HG02610 (cell line): ENCODE measurements around the gene ATP8B1.
"Not testable (repeated sequence)": the region's sequence is repeated elsewhere in the genome, so short reads cannot be mapped to it uniquely, and the experiment has no call there.

Experiments used
- ATAC-seq: cut with Tn5 transposase; IDR thresholded peaks from one replicate; pipeline ENCODE4 v1.9.1; 2021; ENCODE audit warnings: mild to moderate bottlenecking, moderate library complexity; ENCODE audit not compliant: unreplicated experiment

The ATP8B1 gene

DNA sequence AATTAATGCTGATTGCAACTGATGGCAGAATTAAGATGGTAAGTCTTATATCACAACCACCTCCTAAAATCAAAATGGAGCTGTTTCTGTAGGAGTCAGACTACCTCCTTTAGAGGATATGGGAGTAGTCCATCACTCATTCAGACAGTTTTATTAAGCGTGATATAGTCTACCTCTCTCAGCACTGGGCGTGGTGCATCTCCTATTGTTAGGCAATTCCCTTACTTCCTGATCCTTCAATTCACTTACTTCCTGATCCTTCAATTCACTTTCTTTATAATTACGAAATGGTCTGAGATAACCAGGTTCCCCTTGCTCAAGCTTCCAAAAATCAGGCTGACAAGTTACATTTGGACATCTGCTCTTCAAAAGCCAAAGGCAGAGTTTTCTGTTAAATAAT, 31.9 kb downstream of the ATP8B1 start:
- ATAC-seq = no peak

- no peak for ATAC-seq
These were observed 34.4 kb downstream of the ATP8B1 start for GRCh38 chr18:57768537-57769326.

GRCh38 chr18:57767259-57768050, 35.7 kb downstream of the ATP8B1 start:
- no peak for ATAC-seq

DNA sequence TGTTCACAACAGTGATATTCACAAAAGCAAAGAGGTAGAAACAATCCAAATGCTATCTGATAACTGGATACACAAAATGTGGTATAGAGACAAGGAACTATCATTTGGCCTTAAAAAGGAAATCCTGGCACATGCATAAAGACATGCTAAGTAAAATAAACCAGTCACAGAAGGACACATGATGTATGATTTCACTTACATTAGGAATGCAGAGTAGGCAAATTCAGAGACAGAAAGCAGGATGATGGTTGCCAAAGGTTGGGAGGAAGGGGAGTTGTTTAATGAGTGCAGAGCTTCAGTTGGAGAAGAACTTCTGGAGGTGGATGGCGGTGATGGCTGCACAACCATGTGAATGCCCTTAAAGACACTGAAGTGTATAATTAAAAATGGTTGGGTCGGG, 38.1 kb downstream of the ATP8B1 start:
- no peak for ATAC-seq

DNA sequence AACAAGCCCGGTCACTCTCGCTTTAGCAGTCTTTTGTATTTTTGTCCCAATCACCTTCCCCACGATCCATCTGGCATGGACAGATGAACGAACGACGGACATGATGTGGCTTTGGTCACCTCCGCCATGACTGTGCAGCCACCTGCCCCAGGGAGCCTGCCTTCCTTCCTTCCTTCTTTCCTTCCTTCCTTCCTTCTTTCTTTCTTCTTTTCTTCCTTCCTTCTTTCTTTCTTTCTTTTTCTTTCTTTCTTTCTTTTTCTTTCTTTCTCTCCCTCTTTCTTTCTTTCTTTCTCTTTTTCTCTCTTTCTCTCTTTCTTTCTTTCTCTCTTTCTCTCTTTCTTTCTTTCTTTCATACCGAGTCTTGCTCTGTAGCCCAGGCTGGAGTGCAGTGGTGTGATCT, 39.0 kb downstream of the ATP8B1 start:
- no peak for ATAC-seq

DNA sequence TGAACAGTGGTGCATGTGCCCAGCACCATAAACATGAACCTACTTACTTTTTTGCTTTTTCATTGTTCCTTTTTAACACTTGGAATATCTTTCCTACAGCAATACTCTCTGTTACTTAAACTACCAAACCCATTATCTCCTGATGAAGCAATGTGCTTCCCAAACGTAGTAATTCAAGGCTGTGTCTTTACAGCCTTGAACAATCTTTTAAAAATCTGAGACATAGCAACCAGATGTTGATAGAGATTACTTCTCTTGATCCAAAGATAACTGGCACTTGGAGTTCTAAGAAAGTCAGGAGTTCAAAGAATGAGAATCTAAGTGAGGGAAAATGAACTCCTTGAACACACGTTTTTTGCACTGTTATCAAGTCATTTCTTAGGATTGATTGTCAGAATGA, 40.4 kb downstream of the ATP8B1 start:
- ATAC-seq = no peak

DNA sequence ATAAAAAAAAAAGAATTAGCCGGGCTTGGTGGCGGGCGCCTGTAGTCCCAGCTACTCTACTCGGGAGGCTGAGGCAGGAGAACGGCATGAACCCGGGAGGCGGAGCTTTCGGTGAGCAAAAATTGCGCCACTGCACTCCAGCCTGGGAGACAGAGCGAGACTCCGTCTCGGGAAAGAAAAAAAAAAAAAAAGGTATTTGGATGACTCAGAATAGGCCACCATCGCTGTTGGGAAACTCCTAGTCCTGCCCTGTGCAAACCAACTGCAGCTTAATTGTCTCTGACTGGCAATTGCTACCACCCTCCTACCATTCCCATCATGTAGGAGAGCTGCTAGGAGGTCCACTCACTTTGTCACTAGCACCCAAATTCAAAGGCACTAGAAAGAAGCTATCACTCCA, 43.5 kb downstream of the ATP8B1 start:
- no peak for ATAC-seq

GRCh38 chr18:57755473-57756067, 47.5 kb downstream of the ATP8B1 start:
- ATAC-seq = no peak

GRCh38 chr18:57754577-57755338, 48.4 kb downstream of the ATP8B1 start:
- peak; percentile 82 for ATAC-seq

DNA sequence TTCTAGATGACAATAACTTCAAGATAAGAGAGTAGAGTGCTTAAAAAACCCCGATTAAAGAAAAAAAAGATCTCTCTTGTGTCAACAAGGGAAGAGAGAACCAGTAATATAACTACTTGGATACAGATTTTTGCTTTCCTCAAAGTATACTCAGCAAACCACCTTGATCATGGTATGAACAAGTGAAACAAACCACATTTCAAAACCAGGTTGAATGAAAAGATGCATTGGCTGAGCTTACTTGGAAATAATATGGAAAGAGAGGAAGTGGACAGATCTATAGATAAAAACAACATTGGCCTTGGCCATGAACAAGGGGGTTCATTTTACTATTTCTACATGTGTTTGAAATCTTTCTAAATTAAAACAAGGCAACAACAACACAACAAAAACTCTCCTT, 50.1 kb downstream of the ATP8B1 start:
- ATAC-seq = no peak

GRCh38 chr18:57749604-57749970, 53.5 kb downstream of the ATP8B1 start:
- no peak for ATAC-seq

DNA sequence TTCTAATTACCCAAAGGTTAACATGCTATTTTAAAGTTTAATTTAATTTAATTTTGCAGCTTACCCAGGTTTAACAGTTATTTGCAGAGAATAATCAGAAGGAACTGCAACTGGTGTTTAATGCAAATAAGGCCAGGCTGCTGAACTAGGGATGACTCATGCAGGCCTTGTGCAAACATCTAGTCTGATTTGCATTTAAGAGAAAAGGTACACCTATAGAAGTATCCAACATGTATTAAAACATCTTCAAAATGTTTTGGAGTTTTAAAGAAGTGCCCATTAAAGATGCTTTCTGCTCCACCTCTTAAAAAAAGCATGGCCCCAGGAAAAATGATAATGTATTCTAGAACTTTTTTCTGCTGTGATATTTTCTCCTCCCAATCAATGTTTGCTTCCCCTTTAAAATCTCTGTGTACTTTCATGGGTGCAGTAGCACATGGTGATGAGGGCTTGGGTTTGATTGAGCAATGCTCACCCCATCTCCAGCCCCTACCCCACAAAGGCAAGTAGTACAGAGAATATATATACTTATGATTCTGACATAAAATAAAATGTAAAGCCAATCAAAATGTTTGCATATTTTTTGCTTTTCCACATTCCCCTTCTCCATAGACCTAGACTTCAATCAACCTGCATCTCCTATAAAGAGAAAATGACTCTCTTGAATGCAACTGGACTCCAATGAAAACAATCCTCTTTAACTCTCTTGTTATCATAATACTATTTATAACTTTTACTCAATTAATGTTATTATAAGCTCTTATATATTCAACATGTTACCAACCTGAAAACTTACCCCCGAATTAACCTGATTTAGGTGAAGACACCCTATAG, 54.1 kb downstream of the ATP8B1 start:
- peak; percentile 97 for ATAC-seq

DNA sequence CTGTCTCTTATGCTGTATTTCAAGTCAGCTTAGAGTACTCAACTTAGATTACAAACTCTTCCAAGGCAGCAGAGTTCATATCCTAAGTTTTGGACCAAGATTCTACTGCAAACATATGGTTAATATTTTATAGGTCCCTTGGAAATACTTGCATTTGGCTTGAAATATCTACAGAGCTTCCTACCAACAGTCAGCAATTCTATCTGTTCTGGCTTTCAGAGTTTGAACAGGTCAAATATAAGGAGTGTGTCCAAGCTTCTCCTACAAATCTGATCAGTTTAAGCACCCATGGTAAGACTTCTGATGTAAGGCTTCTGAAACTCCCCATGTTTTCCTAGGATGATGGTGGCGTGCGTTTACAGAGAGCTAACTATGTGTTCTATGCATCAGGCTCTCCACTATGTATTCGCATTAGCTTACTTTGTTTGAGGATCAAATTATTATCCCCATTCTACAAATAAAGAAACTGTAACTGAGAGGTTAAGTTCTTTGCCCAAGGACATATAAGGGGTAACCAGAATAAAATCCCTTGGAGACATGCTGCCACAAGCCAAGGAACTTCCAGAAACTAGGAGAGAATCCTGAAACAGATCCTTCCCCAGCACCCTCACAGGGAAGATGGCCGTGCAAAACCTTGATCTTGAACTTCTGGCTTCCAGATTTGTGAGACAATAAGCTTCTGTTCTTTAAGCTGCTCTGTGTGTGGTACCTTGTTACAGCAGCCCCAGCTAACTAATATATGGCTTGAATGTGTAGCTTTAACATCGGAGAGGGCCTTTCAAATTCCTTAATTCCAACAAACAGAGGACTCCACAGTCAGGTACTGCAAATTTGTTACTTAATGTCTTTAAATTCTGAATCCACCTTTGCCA, 55.1 kb downstream of the ATP8B1 start:
- ATAC-seq = no peak

- no peak for ATAC-seq
These were observed 58.9 kb downstream of the ATP8B1 start for GRCh38 chr18:57744211-57744694.

DNA sequence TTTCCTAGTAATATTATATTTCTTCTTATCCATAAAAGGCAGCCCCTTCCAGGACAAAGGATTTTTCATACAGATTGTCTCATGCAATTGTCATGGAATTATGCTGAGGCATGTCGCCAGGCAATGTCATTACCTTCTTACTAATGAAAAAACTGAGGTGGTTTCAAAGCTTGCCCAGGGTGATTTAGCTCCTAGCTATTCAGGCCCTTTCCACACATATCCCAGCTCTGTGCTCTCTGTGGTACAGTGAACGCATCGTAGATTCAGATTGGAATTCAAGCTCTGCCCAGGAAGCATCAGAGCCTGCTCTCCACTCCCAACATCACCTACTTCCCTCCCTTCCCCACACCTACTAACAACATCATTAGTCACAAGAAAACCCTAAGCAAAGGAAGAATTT, 60.1 kb downstream of the ATP8B1 start:
- ATAC-seq = no peak

DNA sequence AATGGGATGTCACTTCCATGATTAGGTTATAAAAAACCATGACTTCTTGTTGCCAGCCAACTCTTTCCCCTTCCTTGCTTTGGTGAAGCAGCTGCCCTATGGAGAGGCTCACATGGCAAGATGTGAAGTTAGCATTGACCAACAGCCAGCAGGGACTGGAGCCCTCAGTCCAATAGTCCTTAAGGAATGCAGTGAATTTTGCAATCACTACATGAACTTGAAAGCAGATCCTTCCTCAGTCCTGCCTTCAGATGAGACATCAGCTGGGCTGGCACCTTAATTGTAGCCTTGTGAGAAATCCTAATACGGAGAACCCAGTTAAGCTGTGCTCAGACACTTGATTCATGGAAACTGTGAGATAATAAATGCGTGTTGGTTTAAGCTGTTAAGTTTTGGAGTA, 61.8 kb downstream of the ATP8B1 start:
- no peak for ATAC-seq

DNA sequence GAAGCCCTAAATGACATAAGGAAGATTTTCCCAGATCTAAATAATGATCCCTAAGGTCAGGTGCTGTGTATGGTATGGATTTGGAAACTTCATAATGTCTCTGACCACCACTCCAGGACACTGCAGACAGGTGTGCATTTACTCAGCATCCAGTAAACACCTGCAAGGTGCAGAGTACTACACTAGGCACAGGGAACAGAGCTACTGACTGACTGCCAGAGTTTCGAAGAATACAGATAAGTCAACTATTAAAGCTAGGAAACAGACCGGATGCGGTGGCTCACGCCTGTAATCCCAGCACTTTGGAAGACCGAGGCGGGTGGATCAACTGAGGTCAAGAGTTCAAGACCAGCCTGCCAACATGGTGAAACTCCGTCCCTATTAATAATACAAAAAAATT, 65.0 kb downstream of the ATP8B1 start:
- no peak for ATAC-seq

GRCh38 chr18:57737400-57738060, 65.6 kb downstream of the ATP8B1 start:
- ATAC-seq = no peak

- not testable (repeated sequence) for ATAC-seq
These were observed 68.1 kb downstream of the ATP8B1 start for GRCh38 chr18:57735042-57735441.
